Measurements from ENCODE around the gene ACAN.
"Not testable (repeated sequence)": the region's sequence is repeated elsewhere in the genome, so short reads cannot be mapped to it uniquely, and the experiment has no call there.

ACAN gene

GRCh38 chr15:88909956-88910831, 107.0 kb downstream of the ACAN start:
- H3K4me3 ChIP-seq, result no peak overlapping the region

GRCh38 chr15:88911766-88912118, 108.5 kb downstream of the ACAN start:
- Histone ChIP-seq H3K4me3 (peak overlapping the region; percentile 51 to 87 (median 72)), H3K27ac (peak overlapping the region in 15 of 21 experiments; percentile 6 to 91 (median 84))

More at GRCh38 chr15:88909956-88910831, 107.0 kb downstream of the ACAN start:
- peak overlapping the region in 4 of 21 experiments; percentile 21 to 64 (median 31) for H3K27ac ChIP-seq

GRCh38 chr15:88912500-88912921, 109.3 kb downstream of the ACAN start:
- peak overlapping the region; percentile 51 to 87 (median 72) for H3K4me3 ChIP-seq
- H3K27ac ChIP-seq, result peak overlapping the region in 20 of 21 experiments; percentile 44 to 91 (median 82)

- Histone ChIP-seq H3K4me3 (peak within 1 kb of the TSS; percentile 51 to 87 (median 72)), H3K27ac (peak within 1 kb of the TSS; percentile 27 to 91 (median 81))
Measured at GRCh38 chr15:88913017-88913849, 110.0 kb downstream of the ACAN start, which contains the start of gene MFGE8. Gene MFGE8 (minus strand): TSS chr15:88913379. CDS start chr15:88913319, 60 bp downstream.

- Histone ChIP-seq H3K4me3 (peak overlapping the region in 4 of 7 experiments; percentile 51 to 87 (median 67)), H3K27ac (peak overlapping the region in 5 of 21 experiments; percentile 63 to 89 (median 87))
Measured at GRCh38 chr15:88913850-88914169, 110.6 kb downstream of the ACAN start.

- Histone ChIP-seq H3K4me3 (no peak overlapping the region), H3K27ac (no peak overlapping the region)
Measured at GRCh38 chr15:88915354-88915753, 112.1 kb downstream of the ACAN start.

- Histone ChIP-seq H3K4me3 (no peak overlapping the region), H3K27ac (no peak overlapping the region)
Measured at GRCh38 chr15:88917760-88918159, 114.5 kb downstream of the ACAN start.

GRCh38 chr15:88918738-88919137, 115.5 kb downstream of the ACAN start:
- H3K27ac ChIP-seq, result no peak overlapping the region

GRCh38 chr15:88920186-88920891, 117.1 kb downstream of the ACAN start:
- peak overlapping the region in 1 of 21 experiments; percentile 41 for H3K27ac ChIP-seq
- no peak overlapping the region for H3K4me3 ChIP-seq

More at GRCh38 chr15:88918738-88919137, 115.5 kb downstream of the ACAN start:
- H3K4me3 ChIP-seq, result no peak overlapping the region

GRCh38 chr15:88920892-88921435, 117.7 kb downstream of the ACAN start:
- not testable (repeated sequence) for H3K4me3 ChIP-seq
- H3K27ac ChIP-seq, result peak overlapping the region in 2 of 21 experiments; percentile 14 to 41

Data from skin epidermis (tissue), 12 donors.